ENCODE results near the gene STOML3. TPM values are rescaled to one million over a fixed set of nuclear protein-coding genes. Genes with fewer than 3 reads are reported as not detected.
A peak's percentile ranks its signal among the peaks of the same experiment; 100 is the strongest.

The STOML3 gene
- not detected for total RNA-seq

- H3K9me3 Mint-ChIP-seq, result no peaks in the 10 kb centered on the region
- H3K27me3 Mint-ChIP-seq, result no peaks in the 10 kb centered on the region
- H3K4me3 Mint-ChIP-seq, result no peak within 1 kb of the TSS
- H3K4me1 Mint-ChIP-seq, result no peaks in the 10 kb centered on the region
- DNase-seq, result no peak
- H3K27ac Mint-ChIP-seq, result no peak within 1 kb of the TSS
- H3K36me3 Mint-ChIP-seq, result no peaks in the 10 kb centered on the region
Observed at GRCh38 chr13:38990693-38991092, at the start of gene STOML3. Gene STOML3, minus strand, starts transcription at chr13:38990831. Its CDS starts 110 bp downstream, at chr13:38990721.

GRCh38 chr13:39040206-39040605, 49.6 kb upstream of the STOML3 start:
- peaks cover 25% of the 10 kb centered on the region for H3K4me1 Mint-ChIP-seq
- peak overlapping the region; percentile 19 for H3K27ac Mint-ChIP-seq
- H3K9me3 Mint-ChIP-seq, result no peaks in the 10 kb centered on the region

GRCh38 chr13:39039041-39039440, 48.4 kb upstream of the STOML3 start:
- peaks cover 28% of the 10 kb centered on the region for H3K36me3 Mint-ChIP-seq
- no peaks in the 10 kb centered on the region for H3K9me3 Mint-ChIP-seq
- peak overlapping the region; percentile 95 for H3K27ac Mint-ChIP-seq
- H3K4me3 Mint-ChIP-seq, result peak overlapping the region; percentile 94
- peaks cover 26% of the 10 kb centered on the region for H3K4me1 Mint-ChIP-seq
- DNase-seq, result no peak
- H3K27me3 Mint-ChIP-seq, result no peaks in the 10 kb centered on the region

More at GRCh38 chr13:39040206-39040605, 49.6 kb upstream of the STOML3 start:
- Mint-ChIP-seq H3K4me3 (peak overlapping the region; percentile 46), H3K27me3 (no peaks in the 10 kb centered on the region), H3K36me3 (peaks cover 30% of the 10 kb centered on the region)
- no peak for DNase-seq

GRCh38 chr13:39038569-39039030, 48.0 kb upstream of the STOML3 start:
- Mint-ChIP-seq H3K27me3 (no peaks in the 10 kb centered on the region), H3K36me3 (peaks cover 31% of the 10 kb centered on the region), H3K9me3 (no peaks in the 10 kb centered on the region), H3K27ac (peak overlapping the region; percentile 95), H3K4me1 (peaks cover 26% of the 10 kb centered on the region), H3K4me3 (peak overlapping the region; percentile 94)
- DNase-seq, result peak; percentile 66

- peak; percentile 84 for DNase-seq
- H3K4me1 Mint-ChIP-seq, result peaks cover 28% of the 10 kb centered on the region
- peak within 1 kb of the TSS; percentile 95 for H3K27ac Mint-ChIP-seq
- peaks cover 32% of the 10 kb centered on the region for H3K36me3 Mint-ChIP-seq
- no peaks in the 10 kb centered on the region for H3K9me3 Mint-ChIP-seq
- no peaks in the 10 kb centered on the region for H3K27me3 Mint-ChIP-seq
- H3K4me3 Mint-ChIP-seq, result peak within 1 kb of the TSS; percentile 94
Observed at GRCh38 chr13:39037880-39038568, 47.4 kb upstream of the STOML3 start, which contains the start of the genes NHLRC3 and PROSER1. Gene NHLRC3, plus strand, starts transcription at chr13:39038456. Its CDS starts 184 bp downstream, at chr13:39038640. Gene PROSER1, minus strand, starts transcription at chr13:39038089. Its CDS starts 847 bp downstream, at chr13:39037242.

GRCh38 chr13:39037410-39037879, 46.8 kb upstream of the STOML3 start:
- Mint-ChIP-seq H3K27me3 (no peaks in the 10 kb centered on the region), H3K4me1 (peaks cover 29% of the 10 kb centered on the region)

GRCh38 chr13:39036212-39036611, 45.6 kb upstream of the STOML3 start:
- DNase-seq, result no peak
- H3K9me3 Mint-ChIP-seq, result no peaks in the 10 kb centered on the region

More at GRCh38 chr13:39037410-39037879, 46.8 kb upstream of the STOML3 start:
- peak overlapping the region; percentile 95 for H3K27ac Mint-ChIP-seq
- peaks cover 33% of the 10 kb centered on the region for H3K36me3 Mint-ChIP-seq
- DNase-seq, result no peak
- peak overlapping the region; percentile 94 for H3K4me3 Mint-ChIP-seq
- no peaks in the 10 kb centered on the region for H3K9me3 Mint-ChIP-seq

GRCh38 chr13:39035799-39036198, 45.2 kb upstream of the STOML3 start:
- peaks cover 33% of the 10 kb centered on the region for H3K4me1 Mint-ChIP-seq

More at GRCh38 chr13:39036212-39036611, 45.6 kb upstream of the STOML3 start:
- Mint-ChIP-seq H3K4me3 (peak overlapping the region; percentile 94), H3K27me3 (no peaks in the 10 kb centered on the region), H3K27ac (peak overlapping the region; percentile 93), H3K4me1 (peaks cover 36% of the 10 kb centered on the region), H3K36me3 (peaks cover 36% of the 10 kb centered on the region)

GRCh38 chr13:39035204-39035603, 44.6 kb upstream of the STOML3 start:
- Mint-ChIP-seq H3K4me3 (peak overlapping the region; percentile 94), H3K9me3 (no peaks in the 10 kb centered on the region), H3K36me3 (peaks cover 29% of the 10 kb centered on the region), H3K27me3 (no peaks in the 10 kb centered on the region), H3K4me1 (peaks cover 30% of the 10 kb centered on the region), H3K27ac (peak overlapping the region; percentile 93)
- no peak for DNase-seq

More at GRCh38 chr13:39035799-39036198, 45.2 kb upstream of the STOML3 start:
- DNase-seq, result no peak
- Mint-ChIP-seq H3K27me3 (no peaks in the 10 kb centered on the region), H3K4me3 (peak overlapping the region; percentile 94), H3K9me3 (no peaks in the 10 kb centered on the region), H3K27ac (peak overlapping the region; percentile 93), H3K36me3 (peaks cover 35% of the 10 kb centered on the region)

GRCh38 chr13:39034085-39034484, 43.5 kb upstream of the STOML3 start:
- Mint-ChIP-seq H3K4me1 (peaks cover 25% of the 10 kb centered on the region), H3K4me3 (peak overlapping the region; percentile 51), H3K27ac (no peak overlapping the region), H3K27me3 (no peaks in the 10 kb centered on the region), H3K9me3 (no peaks in the 10 kb centered on the region), H3K36me3 (peaks cover 26% of the 10 kb centered on the region)
- DNase-seq, result no peak

- no peak for DNase-seq
- Mint-ChIP-seq H3K4me1 (peaks cover 25% of the 10 kb centered on the region), H3K27ac (no peak overlapping the region), H3K4me3 (no peak overlapping the region), H3K27me3 (no peaks in the 10 kb centered on the region), H3K9me3 (no peaks in the 10 kb centered on the region), H3K36me3 (peaks cover 31% of the 10 kb centered on the region)
Observed at GRCh38 chr13:39032150-39032549, 41.5 kb upstream of the STOML3 start.

- DNase-seq, result no peak
Observed at GRCh38 chr13:39025433-39025839, 34.8 kb upstream of the STOML3 start.

GRCh38 chr13:39023761-39024160, 33.1 kb upstream of the STOML3 start:
- no peaks in the 10 kb centered on the region for H3K9me3 Mint-ChIP-seq
- no peaks in the 10 kb centered on the region for H3K27me3 Mint-ChIP-seq
- peaks cover 5% of the 10 kb centered on the region for H3K4me1 Mint-ChIP-seq
- no peak overlapping the region for H3K27ac Mint-ChIP-seq
- H3K4me3 Mint-ChIP-seq, result no peak overlapping the region
- H3K36me3 Mint-ChIP-seq, result peaks cover 36% of the 10 kb centered on the region
- no peak for DNase-seq

More at GRCh38 chr13:39025433-39025839, 34.8 kb upstream of the STOML3 start:
- Mint-ChIP-seq H3K27ac (no peak overlapping the region), H3K9me3 (no peaks in the 10 kb centered on the region), H3K27me3 (no peaks in the 10 kb centered on the region), H3K36me3 (peaks cover 31% of the 10 kb centered on the region), H3K4me3 (no peak overlapping the region), H3K4me1 (peaks cover 7% of the 10 kb centered on the region)

GRCh38 chr13:39023316-39023715, 32.7 kb upstream of the STOML3 start:
- Mint-ChIP-seq H3K36me3 (peaks cover 36% of the 10 kb centered on the region), H3K27me3 (no peaks in the 10 kb centered on the region), H3K27ac (no peak overlapping the region), H3K4me3 (no peak overlapping the region), H3K9me3 (no peaks in the 10 kb centered on the region), H3K4me1 (peaks cover 5% of the 10 kb centered on the region)
- DNase-seq, result no peak

- H3K4me3 Mint-ChIP-seq, result no peak overlapping the region
- H3K9me3 Mint-ChIP-seq, result no peaks in the 10 kb centered on the region
- no peak for DNase-seq
- H3K27ac Mint-ChIP-seq, result no peak overlapping the region
- H3K4me1 Mint-ChIP-seq, result peaks cover 8% of the 10 kb centered on the region
- peaks cover 29% of the 10 kb centered on the region for H3K36me3 Mint-ChIP-seq
- H3K27me3 Mint-ChIP-seq, result no peaks in the 10 kb centered on the region
Observed at GRCh38 chr13:39020853-39021462, 30.3 kb upstream of the STOML3 start.

Data from activated naive CD8-positive, alpha-beta T cell treated with anti-CD3 and anti-CD28 coated beads for 36 hours (primary cell).